Mesenchymal stem cell (in vitro differentiated cells and primary cell): ENCODE results near the gene SLC9A3.

Experiments
- DNase-seq: peaks from one replicate; pipeline ENCODE4 v3.0.0-alpha.2; 2013
- H2AFZ ChIP-seq: one replicate; pipeline ENCODE4 v1.6.1; 2013; ENCODE audit warnings: low read depth, mild to moderate bottlenecking, control low read depth, inconsistent platforms, low read length, moderate library complexity
- H2AK5ac ChIP-seq: 2 replicates; pipeline ENCODE4 v1.6.1; 2013; ENCODE audit warnings: low read length, moderate library complexity, mild to moderate bottlenecking, inconsistent platforms; ENCODE audit not compliant: severe bottlenecking
- H2BK120ac ChIP-seq: one replicate; pipeline ENCODE4 v1.6.1; 2013; ENCODE audit warnings: low read depth, mild to moderate bottlenecking, inconsistent platforms, low read length, moderate library complexity
- H2BK12ac ChIP-seq, 2 experiments: one replicate each; pipeline ENCODE4 v1.6.1; 2013; ENCODE audit warnings: inconsistent platforms in 2 of 2, low read length in 2 of 2, mild to moderate bottlenecking in 2 of 2, moderate library complexity in 2 of 2, control low read depth in 1 of 2
- H2BK15ac ChIP-seq: one replicate; pipeline ENCODE4 v1.6.1; 2013; ENCODE audit warnings: mild to moderate bottlenecking, low read depth, inconsistent platforms; ENCODE audit not compliant: poor library complexity, severe bottlenecking
- H2BK5ac ChIP-seq: 2 replicates; pipeline ENCODE4 v1.6.1; 2013; ENCODE audit warnings: low read depth, mild to moderate bottlenecking, low read length, control low read depth, inconsistent platforms; ENCODE audit not compliant: poor library complexity, severe bottlenecking
- H3K14ac ChIP-seq, 2 experiments: one replicate each; pipeline ENCODE4 v1.6.1; 2013; ENCODE audit warnings: inconsistent platforms in 2 of 2, low read length in 2 of 2, control low read depth in 1 of 2, mild to moderate bottlenecking in 1 of 2, moderate library complexity in 1 of 2
- H3K18ac ChIP-seq, 2 experiments: one replicate each; pipeline ENCODE4 v1.6.1; 2013; ENCODE audit warnings: inconsistent platforms in 2 of 2, low read length in 2 of 2, control low read depth in 1 of 2, low read depth in 1 of 2, mild to moderate bottlenecking in 1 of 2
- H3K23ac ChIP-seq, 2 experiments: one replicate each; pipeline ENCODE4 v1.6.1; 2013; ENCODE audit warnings: inconsistent platforms in 2 of 2, low read length in 2 of 2, mild to moderate bottlenecking in 2 of 2, moderate library complexity in 2 of 2, control low read depth in 1 of 2
- H3K27ac ChIP-seq: 2 replicates; pipeline ENCODE4 v1.5.1; 2013; ENCODE audit warnings: mild to moderate bottlenecking, moderate library complexity, low read length, control low read depth, inconsistent platforms; ENCODE audit not compliant: poor library complexity, severe bottlenecking
- H3K27me3 ChIP-seq, 2 experiments: 2 replicates each; pipeline versions ENCODE4 v1.6.1 to v1.7.0; 2013; ENCODE audit warnings: low read length in 2 of 2, mild to moderate bottlenecking in 2 of 2, moderate library complexity in 2 of 2, control low read depth in 1 of 2, inconsistent platforms in 1 of 2; ENCODE audit not compliant: control insufficient read depth in 1 of 2, insufficient read depth in 1 of 2
- H3K36me3 ChIP-seq, 2 experiments: 2 replicates each; pipeline versions ENCODE4 v1.6.1 to v1.7.0; 2013; ENCODE audit warnings: low read length in 2 of 2, control low read depth in 1 of 2, inconsistent platforms in 1 of 2, low read depth in 1 of 2, mild to moderate bottlenecking in 1 of 2; ENCODE audit not compliant: insufficient read depth in 2 of 2, control insufficient read depth in 1 of 2
- H3K4ac ChIP-seq, 2 experiments: one replicate each; pipeline ENCODE4 v1.6.1; 2013; ENCODE audit warnings: inconsistent platforms in 2 of 2, low read length in 2 of 2, mild to moderate bottlenecking in 2 of 2, moderate library complexity in 2 of 2, control low read depth in 1 of 2, low read depth in 1 of 2
- H3K4me1 ChIP-seq: 2 replicates; pipeline ENCODE4 v1.6.1; 2013; ENCODE audit warnings: low read depth, low read length, control low read depth; ENCODE audit not compliant: control insufficient read depth, insufficient read depth
- H3K4me2 ChIP-seq: 2 replicates; pipeline ENCODE4 v1.6.1; 2013; ENCODE audit warnings: low read length, mild to moderate bottlenecking, inconsistent platforms; ENCODE audit not compliant: poor library complexity, severe bottlenecking
- H3K4me3 ChIP-seq, 2 experiments: 2 replicates each; pipeline versions ENCODE4 v1.5.1 to v1.7.0; 2013; ENCODE audit warnings: low read length in 2 of 2, mild to moderate bottlenecking in 2 of 2, control low read depth in 1 of 2, low read depth in 1 of 2; ENCODE audit not compliant: insufficient read depth in 1 of 2
- H3K79me1 ChIP-seq: replicated peaks from 2 replicates; pipeline ENCODE4 v1.6.1; 2013; ENCODE audit warnings: mild to moderate bottlenecking, control low read depth, low read length, inconsistent platforms; ENCODE audit not compliant: poor library complexity, severe bottlenecking
- H3K9ac ChIP-seq: 2 replicates; pipeline ENCODE4 v1.7.0; 2013; ENCODE audit warnings: mild to moderate bottlenecking, low read length, moderate library complexity
- H3K9me3 ChIP-seq: 2 replicates; pipeline ENCODE4 v1.7.0; 2013; ENCODE audit warnings: mild to moderate bottlenecking, low read length; ENCODE audit not compliant: control insufficient read depth
- H4K8ac ChIP-seq: one replicate; pipeline ENCODE4 v1.6.1; 2013; ENCODE audit warnings: inconsistent platforms, mild to moderate bottlenecking, low read length, moderate library complexity
- H4K91ac ChIP-seq: one replicate; pipeline ENCODE4 v1.6.1; 2013; ENCODE audit warnings: mild to moderate bottlenecking, low read length, inconsistent platforms
- WGBS: methylation state at CpG from one replicate; pipeline ENCODE4 v1.1.7; 2013; ENCODE audit warnings: mixed read lengths; 5-methylcytosine and 5-hydroxymethylcytosine counted together

Gene SLC9A3

DNA sequence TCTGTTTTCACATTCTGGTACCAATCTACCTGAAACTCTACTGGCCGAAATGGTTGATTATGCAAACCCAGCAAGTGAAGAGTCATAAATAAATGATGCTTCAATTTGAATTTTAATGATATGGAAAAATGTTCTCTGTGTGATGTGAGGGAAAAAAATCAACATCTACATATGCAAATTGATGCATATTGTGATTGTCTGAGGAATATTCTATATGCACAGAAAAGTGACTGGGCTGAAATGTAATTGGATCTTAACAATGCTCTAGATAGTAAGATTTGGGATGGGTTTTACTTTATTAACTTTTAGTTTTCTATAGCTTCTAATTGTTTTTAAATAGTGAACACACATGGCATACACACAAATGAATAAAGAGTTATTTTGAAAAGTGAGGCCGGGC lies 25.0 kb upstream of the SLC9A3 start:
- Histone ChIP-seq H2AK5ac (no peak overlapping the region), H3K4me3 (no peak overlapping the region), H3K9ac (no peak overlapping the region), H3K27ac (no peak overlapping the region), H3K23ac (no peak overlapping the region), H4K91ac (no peak overlapping the region), H3K4me1 (no peaks in the 10 kb centered on the region), H3K4ac (no peak overlapping the region), H3K27me3 (peaks cover 0 to 16% of the 10 kb centered on the region in 2 experiments), H3K79me1 (no peaks in the 10 kb centered on the region), H2BK120ac (no peak overlapping the region), H3K4me2 (no peak overlapping the region), H4K8ac (no peak overlapping the region), H3K36me3 (no peaks in the 10 kb centered on the region), H3K9me3 (no peaks in the 10 kb centered on the region), H3K18ac (no peak overlapping the region), H2BK5ac (no peak overlapping the region), H2BK15ac (no peak overlapping the region), H3K14ac (no peak overlapping the region), H2AFZ (no peak overlapping the region), H2BK12ac (no peak overlapping the region)
- WGBS, result 100% methylated on average over 2 of the region's 2 CpGs
- no peak for DNase-seq

DNA sequence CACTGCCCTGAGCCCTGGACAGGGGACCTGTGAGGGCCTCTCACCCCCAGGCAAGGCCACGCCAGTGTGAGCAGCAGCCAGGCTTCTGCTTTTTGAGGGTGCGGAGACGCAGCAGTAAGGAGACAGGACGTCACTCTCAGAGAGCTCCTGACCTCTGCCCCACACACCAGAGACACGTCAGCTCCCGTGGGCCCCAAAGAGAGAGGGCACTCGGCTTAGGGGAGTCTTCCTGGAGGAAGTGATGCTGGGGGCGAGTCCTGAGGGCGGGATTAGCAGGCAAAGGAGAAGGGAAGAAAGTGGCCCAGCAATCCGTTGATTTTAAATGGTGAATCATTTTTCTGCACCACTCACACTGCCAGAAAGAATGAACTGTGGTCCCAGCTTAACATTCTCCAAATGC lies 24.0 kb upstream of the SLC9A3 start:
- Histone ChIP-seq H2AFZ (no peak overlapping the region), H2BK5ac (no peak overlapping the region), H4K8ac (no peak overlapping the region), H3K4me3 (no peak overlapping the region), H3K9me3 (no peaks in the 10 kb centered on the region), H3K14ac (no peak overlapping the region), H3K79me1 (no peaks in the 10 kb centered on the region), H3K36me3 (no peaks in the 10 kb centered on the region), H2BK15ac (no peak overlapping the region), H2BK12ac (no peak overlapping the region), H3K23ac (no peak overlapping the region), H3K27me3 (peaks cover 0 to 22% of the 10 kb centered on the region in 2 experiments), H3K9ac (peak overlapping the region; percentile 18), H3K4me2 (no peak overlapping the region), H4K91ac (no peak overlapping the region), H3K18ac (no peak overlapping the region), H2BK120ac (no peak overlapping the region), H2AK5ac (no peak overlapping the region), H3K27ac (no peak overlapping the region), H3K4ac (no peak overlapping the region), H3K4me1 (no peaks in the 10 kb centered on the region)
- DNase-seq, result no peak
- 72% methylated on average over 7 of the region's 10 CpGs for WGBS

DNA sequence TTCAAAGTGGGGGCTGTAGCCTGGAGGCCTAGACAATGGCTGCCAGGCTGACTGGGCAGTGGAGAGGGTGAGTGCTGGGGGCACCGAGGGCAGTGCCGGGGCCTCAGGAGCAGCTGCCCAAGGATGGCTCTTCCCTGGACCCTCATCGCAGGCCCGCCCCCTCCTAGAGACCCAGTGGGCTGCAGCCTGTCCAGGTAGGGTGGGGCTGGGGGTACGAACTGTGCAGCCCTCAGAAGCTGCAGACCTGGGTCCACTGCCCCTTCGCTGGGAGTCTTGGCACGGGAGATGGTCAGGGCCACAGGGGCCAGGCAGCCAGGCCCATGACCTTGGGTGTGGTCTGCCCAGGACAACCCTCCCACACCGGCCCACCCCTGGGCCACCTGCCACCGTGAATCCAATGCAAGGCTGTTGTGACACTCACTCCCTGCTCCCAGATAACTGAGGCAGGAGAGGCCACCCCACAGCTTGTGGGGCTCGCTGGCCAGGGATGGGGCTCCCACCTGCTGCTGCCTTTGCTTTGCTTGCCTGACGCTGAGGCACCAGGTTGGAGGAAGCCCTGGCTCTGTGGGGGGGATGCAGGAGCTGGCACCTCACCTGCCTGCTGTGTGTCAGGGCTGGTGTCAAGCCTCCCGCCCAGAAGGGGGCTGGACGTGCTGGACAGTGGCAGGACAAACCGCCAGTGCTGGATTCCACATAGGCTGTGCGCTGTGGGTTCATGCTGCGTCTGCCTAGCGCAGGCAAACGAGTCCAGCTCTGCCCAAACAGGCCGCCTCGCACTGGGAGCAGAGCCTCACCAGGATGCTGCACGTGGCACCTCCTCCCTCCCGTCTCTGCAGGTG lies 23.1 kb upstream of the SLC9A3 start:
- Histone ChIP-seq H4K8ac (no peak overlapping the region), H2AK5ac (no peak overlapping the region), H2AFZ (no peak overlapping the region), H3K27ac (no peak overlapping the region), H3K4me1 (no peaks in the 10 kb centered on the region), H3K18ac (no peak overlapping the region), H3K79me1 (no peaks in the 10 kb centered on the region), H3K36me3 (no peaks in the 10 kb centered on the region), H2BK5ac (no peak overlapping the region), H3K9ac (no peak overlapping the region), H2BK120ac (no peak overlapping the region), H2BK15ac (no peak overlapping the region), H2BK12ac (no peak overlapping the region), H3K4me2 (no peak overlapping the region), H4K91ac (peak overlapping the region; percentile 11), H3K14ac (no peak overlapping the region), H3K4ac (no peak overlapping the region), H3K9me3 (no peaks in the 10 kb centered on the region), H3K4me3 (peak overlapping the region in 1 of 2 experiments; percentile 31), H3K23ac (no peak overlapping the region), H3K27me3 (peaks cover 0 to 26% of the 10 kb centered on the region in 2 experiments)
- WGBS, result 86% methylated on average over 22 of the region's 22 CpGs
- no peak for DNase-seq

DNA sequence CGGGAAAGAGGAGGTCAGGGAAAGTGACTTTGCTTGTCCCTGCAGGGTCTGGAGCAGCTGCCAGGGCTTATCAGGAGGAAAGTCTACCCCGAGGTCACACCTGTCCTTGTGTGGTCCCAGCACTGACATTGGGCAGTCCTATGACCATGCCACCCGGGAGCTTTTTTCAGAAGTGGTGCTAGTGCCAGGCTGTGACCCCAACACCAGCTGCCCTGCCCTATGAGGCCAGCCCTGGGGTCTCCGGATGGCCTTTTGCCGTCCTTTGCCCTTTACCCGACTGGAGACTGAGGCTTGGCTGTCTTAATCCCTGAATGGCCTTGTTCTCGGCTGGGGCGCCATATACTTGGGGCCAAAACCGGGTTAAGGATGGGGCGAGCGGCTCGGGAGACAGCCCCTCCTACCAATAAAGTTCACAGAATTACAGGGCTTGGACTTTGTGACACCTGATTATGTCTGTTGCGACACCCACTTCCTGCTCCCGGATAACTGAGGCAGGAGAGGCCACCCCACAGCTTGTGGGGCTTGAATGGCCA lies 22.2 kb upstream of the SLC9A3 start:
- H2BK5ac ChIP-seq, result no peak overlapping the region
- no peak overlapping the region for H2AK5ac ChIP-seq
- no peak overlapping the region for H3K4me3 ChIP-seq
- 88% methylated on average over 14 of the region's 14 CpGs for WGBS
- no peak overlapping the region for H3K4me2 ChIP-seq
- no peak overlapping the region for H2BK15ac ChIP-seq
- H4K8ac ChIP-seq, result no peak overlapping the region
- no peak overlapping the region for H3K23ac ChIP-seq
- no peak for DNase-seq
- H3K9ac ChIP-seq, result no peak overlapping the region
- H3K4me1 ChIP-seq, result no peaks in the 10 kb centered on the region
- H3K36me3 ChIP-seq, result no peaks in the 10 kb centered on the region
- no peak overlapping the region for H2BK12ac ChIP-seq
- no peaks in the 10 kb centered on the region for H3K9me3 ChIP-seq
- H3K79me1 ChIP-seq, result no peaks in the 10 kb centered on the region
- no peak overlapping the region for H3K18ac ChIP-seq
- no peak overlapping the region for H4K91ac ChIP-seq
- H2AFZ ChIP-seq, result no peak overlapping the region
- H3K27me3 ChIP-seq, result peaks cover 0 to 30% of the 10 kb centered on the region in 2 experiments
- no peak overlapping the region for H3K4ac ChIP-seq
- H3K27ac ChIP-seq, result no peak overlapping the region
- H3K14ac ChIP-seq, result no peak overlapping the region
- H2BK120ac ChIP-seq, result no peak overlapping the region
